HG02642 (cell line): Measurements from ENCODE around the gene ANKRD66.
A peak's percentile ranks its signal among the peaks of the same experiment; 100 is the strongest.
"Not testable (repeated sequence)": the region's sequence is repeated elsewhere in the genome, so short reads cannot be mapped to it uniquely, and the experiment has no call there.

Experiments
- ATAC-seq: cut with Tn5 transposase; IDR thresholded peaks from one replicate; pipeline ENCODE4 v1.9.1; 2021; ENCODE audit warnings: mild to moderate bottlenecking; ENCODE audit not compliant: unreplicated experiment, poor library complexity

Gene ANKRD66

DNA sequence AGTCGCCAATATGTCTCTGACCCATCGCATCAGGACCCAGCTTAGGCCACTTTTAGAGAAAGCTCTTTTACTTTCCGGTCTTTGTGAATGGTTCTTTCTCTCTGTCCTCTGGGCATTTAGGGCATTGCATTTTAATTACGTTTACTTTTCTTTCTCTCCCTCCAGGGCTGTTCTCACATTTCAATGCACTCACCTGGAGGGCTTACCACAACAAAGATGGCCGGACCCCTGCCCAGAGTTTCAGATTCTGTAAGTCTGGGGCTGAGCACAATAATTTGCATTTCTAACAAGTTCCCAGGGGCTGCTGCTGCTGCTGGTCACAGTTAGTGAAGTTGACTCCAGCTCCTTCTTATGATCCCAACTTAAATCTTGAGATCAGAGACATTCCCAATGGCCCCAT lies 3.0 kb downstream of the ANKRD66 start:
- ATAC-seq, result no peak

DNA sequence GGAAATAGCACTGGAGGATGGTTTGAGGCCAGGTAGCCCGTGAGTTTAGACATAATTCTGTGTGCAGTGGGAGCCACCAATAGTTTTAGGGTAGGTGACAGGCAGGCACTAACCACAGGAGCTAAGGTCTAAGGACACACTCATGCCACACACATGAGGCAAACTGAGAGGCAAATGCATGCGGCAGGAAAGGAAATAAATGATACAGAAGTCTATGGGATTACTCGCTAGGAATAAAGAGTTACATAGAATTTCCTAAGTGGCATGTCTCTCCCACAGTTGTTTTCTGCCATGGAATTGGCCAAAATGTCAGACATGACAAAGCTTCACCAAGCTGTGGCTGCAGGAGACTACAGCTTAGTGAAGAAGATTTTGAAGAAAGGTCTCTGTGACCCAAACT lies 4.9 kb downstream of the ANKRD66 start:
- ATAC-seq, result no peak

GRCh38 chr6:46755865-46756264 lies 9.1 kb downstream of the ANKRD66 start:
- no peak for ATAC-seq

GRCh38 chr6:46756469-46757213 lies 9.9 kb downstream of the ANKRD66 start:
- no peak for ATAC-seq

DNA sequence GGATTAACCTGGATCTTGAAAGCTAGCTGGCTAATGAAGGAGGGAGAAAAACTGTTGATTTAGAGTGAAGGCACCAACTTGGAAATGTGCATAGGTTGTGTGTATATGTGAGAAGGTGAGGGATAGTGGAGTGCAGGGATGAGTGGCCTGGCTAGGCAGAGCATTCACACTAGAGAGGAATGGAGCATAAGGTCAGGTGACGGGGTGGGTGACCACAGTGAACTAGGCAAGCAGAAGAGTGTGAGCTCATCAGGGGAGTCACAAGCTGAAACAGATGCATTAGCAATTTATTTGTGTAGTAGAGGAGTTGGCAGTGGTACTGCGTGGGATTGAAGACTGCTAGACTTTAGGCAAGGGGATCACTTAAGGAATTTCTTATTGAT lies 10.5 kb downstream of the ANKRD66 start:
- ATAC-seq, result no peak

DNA sequence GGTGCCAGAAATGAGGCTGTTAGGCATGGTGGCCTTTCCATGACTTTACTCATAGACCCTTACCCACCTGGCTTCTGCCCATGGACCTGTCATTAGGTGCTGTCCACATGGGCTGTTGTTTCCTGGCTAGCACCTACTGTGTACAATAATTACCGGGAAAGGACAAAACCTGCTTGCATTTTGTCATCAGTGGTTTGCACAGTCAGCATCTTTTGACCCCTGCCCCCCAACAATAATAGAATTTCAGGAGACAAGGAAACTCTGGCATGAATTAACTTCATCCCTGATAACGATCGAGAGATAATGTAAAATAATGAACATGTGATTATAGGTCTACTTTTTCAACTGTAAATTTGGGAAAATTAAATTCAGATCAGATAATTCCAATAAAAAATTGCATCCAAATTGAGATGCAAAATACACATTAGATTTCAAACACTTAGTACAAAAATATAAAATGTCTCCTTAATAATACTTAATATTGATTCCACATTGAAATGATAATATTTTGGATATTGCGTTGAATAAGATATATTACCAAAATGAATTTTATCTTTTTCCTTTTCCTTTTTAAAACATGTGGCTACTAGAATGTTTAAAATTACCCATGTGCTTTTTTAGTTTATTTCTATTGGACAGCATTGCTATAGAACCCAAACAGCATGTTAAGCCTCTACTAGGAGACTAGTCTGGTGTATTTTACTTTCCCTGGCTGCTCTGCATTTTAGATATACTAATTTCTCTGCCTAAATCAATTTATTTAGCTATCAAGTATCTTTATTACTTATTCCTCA lies 12.4 kb downstream of the ANKRD66 start:
- no peak for ATAC-seq

- ATAC-seq, result no peak
Measured at GRCh38 chr6:46760925-46761324, 14.2 kb downstream of the ANKRD66 start.

DNA sequence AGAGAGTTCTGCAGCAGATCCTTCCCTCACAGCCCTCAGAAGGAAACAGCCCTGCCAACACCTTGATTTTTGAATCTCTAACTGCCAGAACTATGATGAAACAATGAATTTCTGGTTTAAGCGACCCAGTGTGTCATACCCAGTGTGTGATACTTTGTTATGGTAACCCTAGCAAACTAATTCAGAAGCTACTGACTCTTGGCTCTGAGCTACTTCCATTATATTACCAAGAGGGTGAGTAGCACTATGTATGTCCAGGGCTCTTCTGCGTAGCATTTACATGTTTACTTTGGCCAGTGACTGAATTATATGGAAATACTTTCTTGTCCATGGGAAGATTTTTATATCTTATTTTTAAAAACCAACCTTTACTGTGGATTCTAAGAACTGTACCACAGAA lies 16.7 kb downstream of the ANKRD66 start:
- ATAC-seq, result no peak

GRCh38 chr6:46764280-46764679 lies 17.5 kb downstream of the ANKRD66 start:
- ATAC-seq, result not testable (repeated sequence)

DNA sequence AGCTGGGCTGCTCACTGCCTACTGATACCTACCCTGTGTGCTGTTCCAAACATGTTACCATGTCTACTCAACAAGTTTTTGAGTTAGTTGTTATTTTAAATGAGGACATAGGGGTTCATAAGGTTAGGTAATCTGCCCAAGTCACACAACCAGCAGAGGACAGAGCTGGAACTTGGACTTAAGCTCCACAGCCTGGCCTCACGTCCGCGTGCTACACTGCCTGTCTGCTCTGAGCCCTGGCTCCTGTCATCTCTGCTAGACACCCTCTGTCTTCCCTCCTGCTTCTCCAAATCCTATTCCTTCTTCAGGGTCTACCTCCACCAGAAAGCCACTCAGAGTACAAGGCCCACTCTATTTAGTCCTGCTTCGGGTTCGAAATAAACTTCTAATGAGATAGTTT lies 18.2 kb downstream of the ANKRD66 start:
- ATAC-seq, result no peak

GRCh38 chr6:46772016-46772415 lies 25.3 kb downstream of the ANKRD66 start:
- ATAC-seq, result no peak

DNA sequence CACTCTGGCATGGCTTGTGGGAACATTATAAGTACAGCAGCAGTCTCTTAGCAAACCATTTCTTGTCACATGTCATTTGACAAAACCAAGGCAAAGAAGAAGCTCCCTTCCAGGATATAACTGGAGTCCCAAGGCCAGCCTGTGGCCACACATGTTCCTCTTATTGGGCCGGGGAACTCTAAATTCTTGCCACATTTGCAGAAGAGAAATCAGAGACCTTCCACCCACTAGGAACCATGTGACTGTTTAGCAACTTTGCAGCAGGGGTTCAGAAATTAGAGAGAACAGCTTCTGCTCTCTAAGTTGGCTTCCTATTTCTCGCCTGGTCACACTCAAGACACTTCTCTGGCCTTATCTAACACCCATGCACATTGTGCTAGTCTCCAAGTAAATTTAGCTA lies 26.0 kb downstream of the ANKRD66 start:
- peak; percentile 68 for ATAC-seq

DNA sequence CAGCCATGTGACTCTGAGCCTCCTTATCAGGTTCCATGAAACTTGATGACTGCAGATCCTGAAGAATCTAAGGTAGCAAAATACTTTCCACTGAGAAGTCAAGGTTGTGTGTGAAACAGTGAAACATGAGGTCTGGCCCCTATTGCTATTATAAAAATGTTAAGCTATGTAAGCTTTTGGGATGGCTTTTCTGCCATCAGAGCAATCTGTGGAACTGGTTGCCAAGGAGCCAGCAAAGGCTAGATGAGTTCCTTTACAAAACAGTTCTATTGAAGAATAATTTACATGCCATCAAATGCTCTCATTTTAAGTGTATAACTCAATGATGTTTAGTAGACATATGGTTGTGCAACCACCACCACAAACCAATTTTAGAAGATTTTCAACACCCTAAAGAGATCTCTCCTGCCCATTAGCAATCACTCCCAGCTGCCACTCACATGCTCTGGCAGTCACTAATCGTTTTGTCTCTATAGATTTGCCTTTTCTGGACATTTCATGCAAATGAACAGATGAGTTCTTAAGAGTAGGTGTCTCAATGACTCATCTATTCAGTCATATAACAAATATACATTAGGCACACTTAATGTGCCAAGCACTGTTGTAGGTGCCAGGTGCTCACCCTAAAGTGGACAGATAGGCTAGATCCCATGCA lies 26.6 kb downstream of the ANKRD66 start:
- ATAC-seq, result peak; percentile 30

DNA sequence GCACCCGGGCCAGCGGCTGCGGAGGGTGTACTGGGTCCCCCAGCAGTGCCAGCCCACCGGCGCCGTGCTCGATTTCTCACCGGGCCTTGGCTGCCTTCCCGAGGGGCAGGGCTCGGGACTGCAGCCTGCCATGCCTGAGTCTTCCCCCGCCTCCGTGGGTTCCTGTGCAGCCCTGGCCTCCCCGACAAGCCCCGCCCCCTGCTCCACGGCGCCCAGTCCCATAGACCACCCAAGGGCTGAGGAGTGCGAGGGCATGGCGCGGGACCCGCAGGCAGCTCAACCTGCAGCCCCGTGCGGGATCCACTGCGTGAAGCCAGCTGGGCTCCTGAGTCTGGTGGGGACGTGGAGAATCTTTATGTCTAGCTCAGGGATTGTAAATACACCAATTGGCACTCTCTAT lies 28.0 kb downstream of the ANKRD66 start:
- not testable (repeated sequence) for ATAC-seq

DNA sequence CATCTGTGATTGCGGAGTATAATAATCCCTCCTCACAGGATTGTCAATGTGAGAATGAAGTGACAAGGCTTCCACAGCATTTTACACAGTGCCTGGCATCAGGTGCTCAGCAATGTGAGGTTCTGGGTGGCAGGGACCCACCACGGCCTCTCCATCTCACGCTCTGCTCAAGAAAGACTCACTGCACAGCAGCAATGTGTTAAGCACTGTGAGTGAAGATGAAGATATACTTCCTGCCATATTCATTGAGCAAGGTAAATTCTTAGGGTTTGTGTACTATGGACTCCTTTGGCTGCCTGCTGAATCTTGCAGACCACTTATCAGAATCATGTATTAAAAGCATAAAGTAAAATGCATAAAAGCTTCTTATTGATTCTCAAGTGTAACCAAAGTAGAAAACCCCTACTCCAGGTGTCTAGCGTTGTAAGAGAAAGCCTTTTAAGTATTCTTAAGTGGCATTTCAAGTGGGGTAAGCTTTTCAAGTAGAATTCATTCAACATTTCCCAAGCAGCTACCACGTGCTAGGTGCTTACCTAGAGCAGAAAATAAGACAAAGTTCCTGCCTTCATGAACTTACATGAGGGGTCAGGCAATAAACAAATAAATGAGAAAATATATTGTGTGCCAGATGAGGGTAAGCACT lies 29.5 kb downstream of the ANKRD66 start:
- no peak for ATAC-seq

DNA sequence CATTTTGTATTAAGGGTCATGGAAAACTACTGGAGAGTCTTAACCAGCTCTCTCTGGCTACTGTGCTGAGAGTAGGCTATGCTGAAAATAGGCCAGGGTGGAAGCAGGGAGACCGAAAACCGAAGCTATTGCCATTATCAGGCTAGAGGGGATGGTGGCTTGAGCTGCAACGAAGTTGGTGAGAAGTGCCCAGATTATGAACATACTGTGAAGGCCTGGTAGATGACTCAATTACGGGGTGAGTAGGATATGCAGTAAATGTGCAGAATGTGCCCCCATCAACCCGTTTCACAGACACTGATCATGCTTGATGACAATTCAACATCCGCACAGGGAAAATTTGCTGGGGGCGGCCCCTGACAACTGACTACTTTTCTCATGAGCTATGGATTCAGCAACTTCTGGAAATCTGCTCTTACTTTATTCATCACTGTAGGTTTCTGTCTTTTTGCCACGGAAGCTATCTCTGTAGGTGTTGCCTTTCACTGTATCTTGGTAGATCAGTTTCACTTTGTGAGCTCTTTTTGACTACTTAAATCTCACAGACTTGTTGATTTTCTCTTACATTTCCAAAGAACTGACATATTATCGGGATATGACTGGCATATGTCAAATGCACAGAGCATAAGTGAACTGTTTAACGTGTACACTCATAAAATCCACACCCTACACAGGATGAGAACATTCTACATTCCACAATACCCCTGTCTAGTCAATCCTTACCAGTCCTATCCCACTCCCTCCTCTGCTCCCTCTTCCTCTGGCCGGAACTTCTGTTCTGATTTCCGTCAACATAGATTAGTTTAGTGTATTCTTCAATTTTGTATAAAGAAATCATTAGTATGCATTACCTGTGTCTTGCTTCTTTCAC lies 31.0 kb downstream of the ANKRD66 start:
- ATAC-seq, result no peak

GRCh38 chr6:46781478-46782378 lies 35.0 kb downstream of the ANKRD66 start:
- no peak for ATAC-seq

- no peak for ATAC-seq
Measured at GRCh38 chr6:46784535-46784934, 37.8 kb downstream of the ANKRD66 start.
